Neural cell (in vitro differentiated cells): ENCODE data around the gene GPR161. TPM values are rescaled to one million over a fixed set of nuclear protein-coding genes. Genes with fewer than 3 reads are reported as not detected.

ENCODE experiments used
- H2AFZ ChIP-seq: fragments of 200-600, 300-800 bp; sonication (generic), shearing (Covaris generic); 2 replicates; pipeline ENCODE4 v1.6.0; 2014; ENCODE audit warnings: low read depth, mild to moderate bottlenecking, antibody characterized with exemption, low read length, moderate library complexity
- H3F3A ChIP-seq: fragments of 200-600 bp; shearing (Covaris generic); 2 replicates; pipeline ENCODE4 v1.6.1; 2016; ENCODE audit warnings: mild to moderate bottlenecking, moderate library complexity, mixed read lengths, antibody characterized with exemption, low read length; ENCODE audit not compliant: insufficient read depth, poor library complexity, severe bottlenecking
- H3K27ac ChIP-seq: fragments of 200-600, 300-800 bp; sonication (generic), shearing (Covaris generic); 2 replicates; pipeline ENCODE4 v1.5.1; 2014; ENCODE audit warnings: mild to moderate bottlenecking, low read length, moderate library complexity
- H3K27me3 ChIP-seq: fragments of 300-800, 200-600 bp; sonication (generic), shearing (Covaris generic); 2 replicates; pipeline ENCODE4 v1.6.0; 2014; ENCODE audit warnings: mild to moderate bottlenecking, low read depth, low read length, moderate library complexity; ENCODE audit not compliant: insufficient read depth
- H3K36me3 ChIP-seq: fragments of 300-800, 200-600 bp; sonication (generic), shearing (Covaris generic); 2 replicates; pipeline ENCODE4 v1.5.1; 2014; ENCODE audit warnings: mild to moderate bottlenecking, antibody characterized with exemption, low read length, moderate library complexity; ENCODE audit not compliant: insufficient read depth
- H3K4me2 ChIP-seq: fragments of 300-800, 200-600 bp; sonication (generic), shearing (Covaris generic); 2 replicates; pipeline ENCODE4 v1.6.0; 2014; ENCODE audit warnings: mild to moderate bottlenecking, low read length
- H3K4me3 ChIP-seq: fragments of 300-800, 200-600 bp; sonication (generic), shearing (Covaris generic); 2 replicates; pipeline ENCODE4 v1.5.1; 2014; ENCODE audit warnings: mild to moderate bottlenecking, low read length, moderate library complexity
- H3K79me2 ChIP-seq: fragments of 200-600 bp; shearing (Covaris generic); replicated peaks from 2 replicates; pipeline ENCODE4 v1.6.0; 2014; ENCODE audit warnings: mild to moderate bottlenecking, low read length, moderate library complexity; ENCODE audit not compliant: insufficient read depth
- H3K9ac ChIP-seq: fragments of 300-800, 200-600 bp; sonication (generic), shearing (Covaris generic); 2 replicates; pipeline ENCODE4 v1.6.1; 2016; ENCODE audit warnings: mild to moderate bottlenecking, low read length, mixed read lengths
- H3K9me2 ChIP-seq: fragments of 200-600 bp; shearing (Covaris generic); 2 replicates; pipeline ENCODE4 v1.6.1; 2016; ENCODE audit warnings: mild to moderate bottlenecking, low read length, mixed read lengths; ENCODE audit not compliant: insufficient read depth
- H3K9me3 ChIP-seq: fragments of 200-600, 300-800 bp; sonication (generic), shearing (Covaris generic); 2 replicates; pipeline ENCODE4 v1.6.1; 2016; ENCODE audit warnings: mild to moderate bottlenecking, mixed run types, low read length, moderate library complexity, mixed read lengths
- H4K20me1 ChIP-seq: fragments of 200-600 bp; shearing (Covaris generic); 2 replicates; pipeline ENCODE4 v1.6.1; 2016; ENCODE audit warnings: mild to moderate bottlenecking, mixed run types; ENCODE audit not compliant: insufficient read depth
- EP300 ChIP-seq: fragments of 450-650 bp; conservative IDR thresholded peaks from 2 replicates; pipeline ENCODE4 v1.6.1; 2014; ENCODE audit warnings: antibody characterized with exemption, mild to moderate bottlenecking, moderate library complexity; ENCODE audit not compliant: poor library complexity, severe bottlenecking
- EZH2 ChIP-seq: fragments of 200-600, 300-800 bp; shearing (Covaris generic), sonication (generic); IDR thresholded peaks from 2 replicates; pipeline ENCODE4 v1.6.1; 2014; ENCODE audit warnings: antibody characterized with exemption, low read length, borderline replicate concordance, mild to moderate bottlenecking; ENCODE audit not compliant: insufficient read depth, poor library complexity, severe bottlenecking
- MXI1 ChIP-seq: fragments of 450-650 bp; conservative IDR thresholded peaks from 2 replicates; pipeline ENCODE4 v1.6.1; 2014; ENCODE audit warnings: antibody characterized with exemption, mild to moderate bottlenecking; ENCODE audit not compliant: poor library complexity, severe bottlenecking
- POLR2AphosphoS5 ChIP-seq: IDR thresholded peaks from 2 replicates; pipeline ENCODE4 v1.6.1; 2012
- RAD21 ChIP-seq: fragments of 450-650 bp; conservative IDR thresholded peaks from 2 replicates; pipeline ENCODE4 v1.6.1; 2014; ENCODE audit warnings: antibody characterized with exemption, mild to moderate bottlenecking, moderate library complexity
- SMC3 ChIP-seq: fragments of 450-650 bp; conservative IDR thresholded peaks from 2 replicates; pipeline ENCODE4 v1.6.1; 2014; ENCODE audit warnings: antibody characterized with exemption, mild to moderate bottlenecking, moderate library complexity; ENCODE audit not compliant: poor library complexity
- TAF1 ChIP-seq: IDR thresholded peaks from 2 replicates; pipeline ENCODE4 v1.6.1; 2012; ENCODE audit warnings: low read depth
- polyA plus RNA-seq: library from polyadenylated mRNA; depleted of rRNA; stranded (reverse); fragments of >200 nt; gene quantifications from 2 replicates; pipeline ENCODE4 v1.2.3, GENCODE V29; 2014
- TF ChIP-seq, protein P1 (sequence below): IDR thresholded peaks from 2 replicates; pipeline ENCODE4 v1.6.1; 2012; ENCODE audit warnings: borderline replicate concordance
- TF ChIP-seq, protein P2 (sequence below): fragments of 450-650 bp; IDR thresholded peaks from 2 replicates; pipeline ENCODE4 v1.5.1; 2014; ENCODE audit warnings: antibody characterized with exemption, mild to moderate bottlenecking, moderate library complexity; ENCODE audit not compliant: poor library complexity, severe bottlenecking

GPR161 gene
- polyA plus RNA-seq, 1 donor from 2014 or later, result 39.0 TPM

DNA sequence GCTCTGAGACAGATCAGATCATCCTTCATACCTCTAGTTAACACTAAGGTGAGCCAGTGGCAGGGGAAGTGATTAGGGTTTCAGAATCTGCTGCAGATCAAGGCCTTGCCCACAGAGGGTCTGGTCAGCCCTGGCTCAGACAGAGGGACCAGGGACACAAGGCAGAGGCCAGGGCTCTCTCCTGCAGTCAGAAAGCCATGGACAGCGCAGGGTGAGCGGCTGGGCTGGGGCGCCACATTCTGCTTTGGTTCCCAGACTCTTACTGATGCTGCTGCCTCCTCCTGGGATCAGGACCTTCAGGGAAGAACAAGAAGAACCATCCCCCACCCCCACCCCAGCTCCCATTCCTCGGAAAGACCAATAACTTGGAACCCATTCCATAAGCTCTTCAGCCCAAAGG, 43.1 kb downstream of the GPR161 start:
- TF ChIP-seq POLR2AphosphoS5, result no peak
- TF ChIP-seq TAF1, result no peak
- TF ChIP-seq MXI1, result no peak
- no peak for TF ChIP-seq SMC3
- TF ChIP-seq EP300, result no peak
- TF ChIP-seq RAD21, result no peak
- TF ChIP-seq, protein P1, sequence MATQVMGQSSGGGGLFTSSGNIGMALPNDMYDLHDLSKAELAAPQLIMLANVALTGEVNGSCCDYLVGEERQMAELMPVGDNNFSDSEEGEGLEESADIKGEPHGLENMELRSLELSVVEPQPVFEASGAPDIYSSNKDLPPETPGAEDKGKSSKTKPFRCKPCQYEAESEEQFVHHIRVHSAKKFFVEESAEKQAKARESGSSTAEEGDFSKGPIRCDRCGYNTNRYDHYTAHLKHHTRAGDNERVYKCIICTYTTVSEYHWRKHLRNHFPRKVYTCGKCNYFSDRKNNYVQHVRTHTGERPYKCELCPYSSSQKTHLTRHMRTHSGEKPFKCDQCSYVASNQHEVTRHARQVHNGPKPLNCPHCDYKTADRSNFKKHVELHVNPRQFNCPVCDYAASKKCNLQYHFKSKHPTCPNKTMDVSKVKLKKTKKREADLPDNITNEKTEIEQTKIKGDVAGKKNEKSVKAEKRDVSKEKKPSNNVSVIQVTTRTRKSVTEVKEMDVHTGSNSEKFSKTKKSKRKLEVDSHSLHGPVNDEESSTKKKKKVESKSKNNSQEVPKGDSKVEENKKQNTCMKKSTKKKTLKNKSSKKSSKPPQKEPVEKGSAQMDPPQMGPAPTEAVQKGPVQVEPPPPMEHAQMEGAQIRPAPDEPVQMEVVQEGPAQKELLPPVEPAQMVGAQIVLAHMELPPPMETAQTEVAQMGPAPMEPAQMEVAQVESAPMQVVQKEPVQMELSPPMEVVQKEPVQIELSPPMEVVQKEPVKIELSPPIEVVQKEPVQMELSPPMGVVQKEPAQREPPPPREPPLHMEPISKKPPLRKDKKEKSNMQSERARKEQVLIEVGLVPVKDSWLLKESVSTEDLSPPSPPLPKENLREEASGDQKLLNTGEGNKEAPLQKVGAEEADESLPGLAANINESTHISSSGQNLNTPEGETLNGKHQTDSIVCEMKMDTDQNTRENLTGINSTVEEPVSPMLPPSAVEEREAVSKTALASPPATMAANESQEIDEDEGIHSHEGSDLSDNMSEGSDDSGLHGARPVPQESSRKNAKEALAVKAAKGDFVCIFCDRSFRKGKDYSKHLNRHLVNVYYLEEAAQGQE, result no peak
- TF ChIP-seq, protein P2, sequence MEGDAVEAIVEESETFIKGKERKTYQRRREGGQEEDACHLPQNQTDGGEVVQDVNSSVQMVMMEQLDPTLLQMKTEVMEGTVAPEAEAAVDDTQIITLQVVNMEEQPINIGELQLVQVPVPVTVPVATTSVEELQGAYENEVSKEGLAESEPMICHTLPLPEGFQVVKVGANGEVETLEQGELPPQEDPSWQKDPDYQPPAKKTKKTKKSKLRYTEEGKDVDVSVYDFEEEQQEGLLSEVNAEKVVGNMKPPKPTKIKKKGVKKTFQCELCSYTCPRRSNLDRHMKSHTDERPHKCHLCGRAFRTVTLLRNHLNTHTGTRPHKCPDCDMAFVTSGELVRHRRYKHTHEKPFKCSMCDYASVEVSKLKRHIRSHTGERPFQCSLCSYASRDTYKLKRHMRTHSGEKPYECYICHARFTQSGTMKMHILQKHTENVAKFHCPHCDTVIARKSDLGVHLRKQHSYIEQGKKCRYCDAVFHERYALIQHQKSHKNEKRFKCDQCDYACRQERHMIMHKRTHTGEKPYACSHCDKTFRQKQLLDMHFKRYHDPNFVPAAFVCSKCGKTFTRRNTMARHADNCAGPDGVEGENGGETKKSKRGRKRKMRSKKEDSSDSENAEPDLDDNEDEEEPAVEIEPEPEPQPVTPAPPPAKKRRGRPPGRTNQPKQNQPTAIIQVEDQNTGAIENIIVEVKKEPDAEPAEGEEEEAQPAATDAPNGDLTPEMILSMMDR, result no peak
- TF ChIP-seq EZH2, result no peak
- Histone ChIP-seq H2AFZ (no peak overlapping the region), H3K27me3 (no peaks in the 10 kb centered on the region), H3K9ac (no peak overlapping the region), H3K4me3 (no peak overlapping the region), H3K36me3 (no peaks in the 10 kb centered on the region), H3K4me2 (no peak overlapping the region), H4K20me1 (no peaks in the 10 kb centered on the region), H3F3A (no peaks in the 10 kb centered on the region), H3K9me2 (no peaks in the 10 kb centered on the region), H3K27ac (no peak overlapping the region), H3K9me3 (no peaks in the 10 kb centered on the region), H3K79me2 (no peaks in the 10 kb centered on the region)

DNA sequence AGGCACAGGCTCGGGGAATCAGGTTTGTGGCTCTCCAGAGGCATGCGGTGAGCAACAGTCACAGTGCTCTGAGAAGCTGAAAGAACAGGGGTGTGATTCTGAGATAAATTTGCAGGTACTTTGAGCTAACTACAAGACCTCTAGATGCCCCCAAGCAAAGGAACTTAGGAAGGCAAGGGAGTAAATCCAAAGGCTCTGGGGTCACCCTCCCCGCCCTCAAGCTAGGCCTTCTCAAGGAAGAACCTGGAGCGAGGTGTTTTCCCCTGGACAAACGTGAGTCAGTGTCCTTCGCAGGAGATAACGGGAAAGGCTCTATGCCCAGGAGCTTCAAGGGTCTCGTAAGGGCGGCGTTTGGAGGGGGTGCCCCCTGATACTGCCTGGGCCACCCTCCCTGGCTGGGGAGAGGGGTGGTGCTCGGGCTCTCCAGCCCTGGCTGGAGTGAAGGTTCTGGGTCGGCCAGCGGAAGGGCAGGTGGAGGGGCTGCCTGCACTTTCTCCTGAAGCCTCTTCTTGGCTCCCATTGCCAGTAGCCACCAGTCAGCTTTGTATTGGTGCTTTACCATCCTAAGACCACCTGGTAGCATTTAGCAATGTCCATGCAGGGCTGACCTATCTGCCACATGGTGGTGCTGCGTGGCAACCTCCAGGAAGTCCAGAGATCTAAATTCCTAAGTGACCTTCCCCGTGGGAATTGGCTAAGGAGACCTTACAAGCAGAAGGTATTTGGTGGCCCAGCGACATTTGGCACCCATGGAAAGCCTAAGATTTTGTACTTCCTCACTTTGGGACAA, 44.0 kb downstream of the GPR161 start:
- Histone ChIP-seq H3K27ac (no peak overlapping the region), H3K4me3 (no peak overlapping the region), H3K79me2 (no peaks in the 10 kb centered on the region), H4K20me1 (no peaks in the 10 kb centered on the region), H3K27me3 (no peaks in the 10 kb centered on the region), H3K4me2 (no peak overlapping the region), H3K9ac (no peak overlapping the region), H3K9me2 (no peaks in the 10 kb centered on the region), H3K36me3 (no peaks in the 10 kb centered on the region), H3F3A (no peaks in the 10 kb centered on the region), H2AFZ (no peak overlapping the region), H3K9me3 (no peaks in the 10 kb centered on the region)
- TF ChIP-seq SMC3 (no peak), MXI1 (no peak), EZH2 (no peak), POLR2AphosphoS5 (no peak), EP300 (no peak), RAD21 (no peak), TAF1 (no peak)
- TF ChIP-seq, protein P2, result no peak
- TF ChIP-seq, protein P1, result no peak
